ENCODE data around the gene MYO7A. TPM values are rescaled to one million over a fixed set of nuclear protein-coding genes. Genes with fewer than 3 reads are reported as not detected.

The MYO7A gene
- total and polyA plus RNA-seq, 2 experiments from 2014 or later, result 1.8 to 5.4 TPM

- no peak for DNase-seq (ENCODE audit: low spot score)
- ATAC-seq, result no peak
- Histone ChIP-seq H3K27ac (ENCODE audit: low read depth) (no peak overlapping the region), H3K4me1 (ENCODE audit: insufficient read depth) (no peaks in the 10 kb centered on the region; the same call in 1 of the 2 replicates), H3K27me3 (ENCODE audit: insufficient read depth) (no peaks in the 10 kb centered on the region), H3K4me2 (no peak overlapping the region), H2AFZ (no peak overlapping the region), H3K9me2 (ENCODE audit: insufficient read depth) (no peaks in the 10 kb centered on the region), H3K79me2 (replicated peaks; ENCODE audit: insufficient read depth) (no peaks in the 10 kb centered on the region), H3K36me3 (ENCODE audit: insufficient read depth) (no peaks in the 10 kb centered on the region), H4K20me1 (replicated peaks; ENCODE audit: insufficient read depth) (no peaks in the 10 kb centered on the region; the same call in 1 of the 2 replicates), H3F3A (replicated peaks; ENCODE audit: low read depth) (no peaks in the 10 kb centered on the region), H3K4me3 (no peak overlapping the region)
- Mint-ChIP-seq H3K36me3 (ENCODE audit: low read depth) (no peaks in the 10 kb centered on the region), H3K27me3 (ENCODE audit: insufficient read depth, low read depth, poor library complexity) (peaks cover 9% of the 10 kb centered on the region), H3K27ac (no peak overlapping the region), H3K4me3 (no peak overlapping the region), H3K9me3 (no peaks in the 10 kb centered on the region), H3K4me1 (peaks cover 13% of the 10 kb centered on the region)
- TF ChIP-seq ZNF331 (CRISPR knock-in tag; IDR thresholded peaks at IDR 0.05; ENCODE audit: low read depth) (no peak), CREB1 (CRISPR knock-in tag; IDR thresholded peaks at IDR 0.05; ENCODE audit: low read depth) (no peak), ZNF114 (CRISPR knock-in tag; IDR thresholded peaks at IDR 0.05) (no peak)
- TF ChIP-seq, protein P1, sequence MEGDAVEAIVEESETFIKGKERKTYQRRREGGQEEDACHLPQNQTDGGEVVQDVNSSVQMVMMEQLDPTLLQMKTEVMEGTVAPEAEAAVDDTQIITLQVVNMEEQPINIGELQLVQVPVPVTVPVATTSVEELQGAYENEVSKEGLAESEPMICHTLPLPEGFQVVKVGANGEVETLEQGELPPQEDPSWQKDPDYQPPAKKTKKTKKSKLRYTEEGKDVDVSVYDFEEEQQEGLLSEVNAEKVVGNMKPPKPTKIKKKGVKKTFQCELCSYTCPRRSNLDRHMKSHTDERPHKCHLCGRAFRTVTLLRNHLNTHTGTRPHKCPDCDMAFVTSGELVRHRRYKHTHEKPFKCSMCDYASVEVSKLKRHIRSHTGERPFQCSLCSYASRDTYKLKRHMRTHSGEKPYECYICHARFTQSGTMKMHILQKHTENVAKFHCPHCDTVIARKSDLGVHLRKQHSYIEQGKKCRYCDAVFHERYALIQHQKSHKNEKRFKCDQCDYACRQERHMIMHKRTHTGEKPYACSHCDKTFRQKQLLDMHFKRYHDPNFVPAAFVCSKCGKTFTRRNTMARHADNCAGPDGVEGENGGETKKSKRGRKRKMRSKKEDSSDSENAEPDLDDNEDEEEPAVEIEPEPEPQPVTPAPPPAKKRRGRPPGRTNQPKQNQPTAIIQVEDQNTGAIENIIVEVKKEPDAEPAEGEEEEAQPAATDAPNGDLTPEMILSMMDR (conservative IDR thresholded peaks at IDR 0.05; ENCODE audit: low read depth in 2 of 2), result no peak
- TF ChIP-seq, protein P2, sequence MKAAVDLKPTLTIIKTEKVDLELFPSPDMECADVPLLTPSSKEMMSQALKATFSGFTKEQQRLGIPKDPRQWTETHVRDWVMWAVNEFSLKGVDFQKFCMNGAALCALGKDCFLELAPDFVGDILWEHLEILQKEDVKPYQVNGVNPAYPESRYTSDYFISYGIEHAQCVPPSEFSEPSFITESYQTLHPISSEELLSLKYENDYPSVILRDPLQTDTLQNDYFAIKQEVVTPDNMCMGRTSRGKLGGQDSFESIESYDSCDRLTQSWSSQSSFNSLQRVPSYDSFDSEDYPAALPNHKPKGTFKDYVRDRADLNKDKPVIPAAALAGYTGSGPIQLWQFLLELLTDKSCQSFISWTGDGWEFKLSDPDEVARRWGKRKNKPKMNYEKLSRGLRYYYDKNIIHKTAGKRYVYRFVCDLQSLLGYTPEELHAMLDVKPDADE (IDR thresholded peaks at IDR 0.05), result no peak
These were observed 41.2 kb upstream of the MYO7A start for GRCh38 chr11:77086521-77087472.

DNA sequence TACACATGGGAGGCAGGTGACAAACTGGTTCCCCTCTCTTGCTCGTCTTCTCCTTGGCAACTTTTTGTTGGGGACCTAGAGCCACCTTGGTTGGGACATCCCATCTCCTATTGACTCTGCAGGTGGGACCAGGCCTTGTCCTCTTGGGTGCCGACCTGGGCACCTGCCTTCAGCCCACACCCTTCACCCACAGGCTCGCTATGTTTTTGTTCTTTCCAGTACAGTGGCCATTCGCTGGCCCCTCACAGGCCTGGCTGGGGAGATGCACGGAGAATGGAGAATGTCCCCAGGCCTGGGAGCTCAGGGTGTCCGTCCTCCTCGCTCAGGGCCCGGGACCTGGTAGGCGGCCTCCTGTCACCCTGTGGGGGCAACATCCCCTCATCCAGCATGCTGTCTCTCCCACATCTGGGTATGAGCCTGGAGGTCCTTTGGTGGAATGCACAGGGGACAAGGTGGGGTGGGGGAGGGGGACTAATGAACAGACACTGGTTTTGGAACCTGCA, 40.3 kb upstream of the MYO7A start:
- Mint-ChIP-seq H3K4me3 (no peak overlapping the region), H3K4me1 (peaks cover 8% of the 10 kb centered on the region), H3K27me3 (ENCODE audit: insufficient read depth, low read depth, poor library complexity) (peaks cover 7% of the 10 kb centered on the region), H3K9me3 (no peaks in the 10 kb centered on the region), H3K36me3 (ENCODE audit: low read depth) (no peaks in the 10 kb centered on the region), H3K27ac (no peak overlapping the region)
- no peak overlapping the region for H2AFZ ChIP-seq
- H3K36me3 ChIP-seq (ENCODE audit: insufficient read depth), result no peaks in the 10 kb centered on the region
- H3K4me3 ChIP-seq, result no peak overlapping the region
- H3K4me2 ChIP-seq, result no peak overlapping the region
- H3K9me2 ChIP-seq (ENCODE audit: insufficient read depth), result no peaks in the 10 kb centered on the region
- H3K27me3 ChIP-seq (ENCODE audit: insufficient read depth), result no peaks in the 10 kb centered on the region
- H3K27ac ChIP-seq (ENCODE audit: low read depth), result no peak overlapping the region
- no peaks in the 10 kb centered on the region; the same call in 1 of the 2 replicates for H3K4me1 ChIP-seq (ENCODE audit: insufficient read depth)
- H3K79me2 ChIP-seq (replicated peaks; ENCODE audit: insufficient read depth), result no peaks in the 10 kb centered on the region
- H3F3A ChIP-seq (replicated peaks; ENCODE audit: low read depth), result no peaks in the 10 kb centered on the region
- ATAC-seq (no peak), DNase-seq (ENCODE audit: low spot score) (no peak)
- H4K20me1 ChIP-seq (replicated peaks; ENCODE audit: insufficient read depth), result no peaks in the 10 kb centered on the region; the same call in 1 of the 2 replicates
- TF ChIP-seq ZNF114 (CRISPR knock-in tag; IDR thresholded peaks at IDR 0.05) (no peak), EZH2 (IDR thresholded peaks at IDR 0.05; ENCODE audit: low read depth, unreplicated experiment) (no peak), CREB1 (CRISPR knock-in tag; IDR thresholded peaks at IDR 0.05; ENCODE audit: low read depth) (no peak), JUNB (IDR thresholded peaks at IDR 0.05; ENCODE audit: unreplicated experiment) (no peak), STAT1 (IDR thresholded peaks at IDR 0.05; ENCODE audit: unreplicated experiment) (no peak)
- TF ChIP-seq, protein P1 (conservative IDR thresholded peaks at IDR 0.05; ENCODE audit: low read depth in 2 of 2), result no peak
